NCI-H82 (cell line): ENCODE results near the gene ADAM8.
"Not testable (repeated sequence)": the region's sequence is repeated elsewhere in the genome, so short reads cannot be mapped to it uniquely, and the experiment has no call there.

Source experiments
- DNase-seq: peaks from one replicate; lab custom pipeline; 2025; lab: John Stamatoyannopoulos, UW

Gene ADAM8

DNA sequence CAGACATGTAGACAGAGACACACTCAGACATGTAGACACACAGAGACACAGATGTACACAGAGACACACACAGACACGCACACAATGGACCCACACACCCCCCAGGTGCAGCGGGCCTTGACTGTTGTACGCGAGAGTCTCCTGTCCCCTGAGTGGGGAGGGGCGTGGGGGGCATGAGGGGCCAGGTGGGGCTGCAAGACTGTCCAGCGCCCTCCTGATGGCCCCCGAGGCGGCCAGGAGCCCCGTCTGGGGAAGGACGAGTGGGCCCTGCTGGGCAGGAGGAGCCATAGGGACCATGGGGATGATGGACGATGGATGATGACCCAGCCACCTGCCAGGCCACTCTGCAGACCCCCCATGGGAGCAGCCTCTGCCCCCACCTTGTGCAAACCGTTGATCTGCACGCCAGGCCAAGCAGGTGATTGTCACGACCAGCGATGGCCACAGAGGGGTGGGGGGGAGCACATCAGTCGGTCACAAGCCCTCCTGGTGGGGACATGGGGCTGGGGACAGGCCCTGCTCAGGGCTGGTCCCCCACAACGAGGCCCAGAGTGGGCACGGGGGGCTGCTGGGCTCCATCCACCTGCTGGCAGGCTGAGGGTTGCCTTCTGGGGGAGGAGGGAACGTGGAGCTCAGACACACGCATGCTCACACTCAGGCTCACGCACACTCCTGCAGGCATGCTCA is 27.4 kb downstream of the ADAM8 start:
- DNase-seq, result no peak

DNA sequence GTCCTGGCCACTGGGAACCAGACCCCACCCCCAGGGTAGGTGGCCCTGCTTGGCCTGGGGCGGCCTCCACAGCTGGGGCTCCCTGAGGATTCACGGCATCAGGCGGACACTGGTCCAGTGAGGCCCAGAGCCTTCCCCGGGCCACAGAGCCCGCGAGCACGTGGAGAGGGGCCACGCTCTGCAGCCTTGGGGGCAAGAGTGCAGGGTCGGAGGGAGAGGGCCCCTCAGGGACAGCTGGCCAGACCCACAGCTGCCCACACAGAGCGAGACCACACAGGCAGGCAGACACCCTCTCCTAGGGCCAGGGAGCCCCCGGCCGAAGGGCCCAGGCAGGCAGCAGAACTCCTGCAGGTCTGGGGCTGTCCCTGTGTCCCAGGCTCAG is 28.3 kb downstream of the ADAM8 start:
- no peak for DNase-seq

DNA sequence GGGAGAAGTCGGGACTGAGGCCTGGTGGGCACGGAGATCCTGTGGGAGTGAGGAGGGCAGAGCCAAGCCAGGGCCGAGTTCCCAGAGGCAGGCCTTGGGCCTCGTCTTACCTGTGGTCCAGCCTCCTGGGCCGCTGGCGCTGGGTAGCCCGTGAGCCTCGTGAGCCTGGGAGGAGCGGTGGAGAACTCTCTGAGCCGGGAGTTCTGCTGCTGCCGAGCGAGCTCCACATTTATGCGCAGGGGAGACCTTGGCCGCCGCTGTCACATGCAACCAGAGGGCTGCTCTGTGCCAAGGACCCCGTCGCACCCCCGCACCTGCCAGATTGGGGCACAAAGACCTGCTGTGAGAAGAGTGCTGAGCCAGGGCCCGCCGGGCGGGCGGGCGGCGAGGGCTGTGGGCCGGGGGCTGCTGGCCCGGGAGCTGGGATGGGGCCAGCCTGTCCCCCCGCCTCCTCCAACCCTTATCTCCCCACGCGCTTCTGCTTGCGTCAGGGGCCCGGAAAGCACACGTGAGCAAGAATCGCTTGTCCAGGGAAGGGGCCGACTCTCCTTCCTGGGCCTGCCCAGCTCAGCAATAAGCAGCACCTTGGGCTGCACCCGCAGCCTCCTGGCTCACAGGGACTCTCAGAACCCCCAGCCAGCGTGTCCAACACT is 28.9 kb downstream of the ADAM8 start:
- DNase-seq, result no peak

DNA sequence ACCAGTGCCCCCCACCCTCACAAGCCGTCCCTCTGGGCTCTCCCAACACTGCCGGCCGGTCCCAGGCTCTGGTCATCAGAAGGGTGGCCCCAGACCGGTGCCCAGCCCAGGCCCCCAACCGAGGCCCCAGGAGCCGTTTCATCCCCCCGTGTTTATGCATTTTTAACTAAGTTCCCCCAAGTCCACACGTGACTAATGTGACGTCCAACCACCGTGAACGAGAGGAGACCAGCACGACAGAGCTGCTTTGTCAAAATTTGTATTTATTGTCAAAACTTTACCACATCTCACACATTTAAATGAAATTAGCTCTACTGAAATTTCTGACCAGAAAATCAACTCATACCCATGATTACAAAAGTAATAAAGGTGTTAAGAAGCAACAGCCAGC is 30.4 kb downstream of the ADAM8 start:
- DNase-seq, result no peak

DNA sequence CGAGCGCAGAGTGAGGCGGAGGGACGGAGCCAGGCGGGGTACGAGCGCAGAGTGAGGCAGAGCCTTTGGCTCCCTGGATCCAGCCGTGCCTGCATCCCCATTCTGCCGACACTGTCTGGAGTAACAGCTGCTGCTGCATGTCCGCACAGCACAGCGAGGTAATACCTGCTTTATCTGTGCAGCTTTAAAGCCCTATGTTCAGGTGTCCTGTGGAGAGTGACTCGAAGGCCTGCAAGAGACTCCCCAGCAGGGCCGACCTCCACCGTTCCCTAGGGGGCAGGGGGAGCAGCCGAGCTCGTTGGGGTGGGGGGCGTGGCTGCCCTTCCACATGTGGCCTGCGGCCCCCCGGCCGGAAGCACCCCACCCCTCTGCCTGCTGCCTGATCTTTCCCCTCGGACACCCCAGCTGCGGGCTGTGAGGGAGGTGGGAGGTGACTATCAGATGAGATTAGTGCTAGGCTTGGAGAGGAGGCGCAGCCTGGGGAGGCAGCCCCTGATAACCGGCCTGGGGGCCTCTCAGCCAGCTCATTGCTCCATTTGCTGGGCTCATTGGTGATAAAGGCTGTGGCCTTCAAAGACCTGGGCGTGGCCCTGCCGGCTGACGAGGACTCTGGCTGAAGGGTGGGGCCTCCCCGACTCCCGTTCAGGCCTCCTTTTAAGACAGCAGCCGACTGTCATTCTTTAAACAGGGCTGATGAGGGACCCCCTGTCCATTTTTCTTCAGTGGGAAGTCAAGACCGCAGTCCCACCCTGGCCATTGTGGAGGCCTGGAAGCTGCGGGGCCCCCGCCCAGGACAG is 31.0 kb downstream of the ADAM8 start:
- peak; percentile 35 for DNase-seq

DNA sequence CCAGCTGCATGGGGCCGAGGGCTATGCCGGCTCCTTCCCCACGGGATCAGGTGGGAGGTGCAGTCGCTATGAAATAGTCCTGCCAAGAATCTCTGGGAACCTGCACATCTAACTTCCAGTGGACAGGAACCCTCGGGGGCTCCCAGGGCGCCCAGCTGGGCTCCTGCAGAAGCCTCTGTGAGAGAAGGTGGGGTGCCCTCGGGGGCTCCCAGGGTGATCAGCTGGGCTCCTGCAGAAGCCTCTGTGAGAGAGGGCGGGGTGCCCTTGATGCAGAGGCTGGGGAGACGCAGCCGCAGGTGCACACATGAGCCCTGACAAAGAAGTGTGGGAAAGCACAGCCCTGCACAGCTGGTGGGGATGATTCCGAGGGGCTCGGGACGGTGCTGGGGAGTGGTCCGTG is 33.1 kb downstream of the ADAM8 start:
- no peak for DNase-seq

DNA sequence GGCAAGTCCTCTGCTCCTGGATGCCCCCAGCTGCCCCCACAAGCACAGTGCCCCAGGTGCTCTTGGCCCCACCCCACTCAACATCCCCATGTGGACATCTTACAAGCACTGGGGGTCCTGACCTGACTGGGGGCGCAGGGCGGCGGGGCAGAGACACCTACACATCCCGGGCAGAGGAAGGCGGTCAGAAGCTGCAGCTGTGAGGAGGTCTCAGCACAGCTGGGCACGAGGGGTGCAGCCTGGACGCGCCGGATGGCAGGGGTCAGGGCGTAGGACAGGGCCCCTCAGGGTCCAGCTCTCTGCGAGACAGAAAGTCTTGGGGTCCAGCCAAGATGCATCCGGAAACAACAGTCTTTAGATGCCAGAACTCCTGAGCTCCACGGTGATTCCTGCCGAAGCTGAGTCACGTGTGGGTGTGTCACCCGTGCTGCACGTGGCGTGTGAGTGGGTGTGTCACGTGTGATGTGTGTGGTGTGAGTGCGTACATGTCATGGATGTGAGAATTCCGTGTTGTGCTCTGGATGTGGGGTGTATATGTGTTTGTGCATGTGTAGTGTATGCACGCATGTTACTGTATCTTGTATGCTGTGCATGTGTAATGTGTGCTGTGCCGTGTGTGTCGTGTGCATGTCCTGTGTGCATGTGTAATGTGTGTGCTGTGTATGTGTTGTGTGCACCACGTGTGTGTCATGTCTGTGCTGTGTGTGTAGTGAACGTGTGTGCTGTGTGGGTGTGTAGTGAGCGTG is 33.9 kb downstream of the ADAM8 start:
- DNase-seq, result no peak

DNA sequence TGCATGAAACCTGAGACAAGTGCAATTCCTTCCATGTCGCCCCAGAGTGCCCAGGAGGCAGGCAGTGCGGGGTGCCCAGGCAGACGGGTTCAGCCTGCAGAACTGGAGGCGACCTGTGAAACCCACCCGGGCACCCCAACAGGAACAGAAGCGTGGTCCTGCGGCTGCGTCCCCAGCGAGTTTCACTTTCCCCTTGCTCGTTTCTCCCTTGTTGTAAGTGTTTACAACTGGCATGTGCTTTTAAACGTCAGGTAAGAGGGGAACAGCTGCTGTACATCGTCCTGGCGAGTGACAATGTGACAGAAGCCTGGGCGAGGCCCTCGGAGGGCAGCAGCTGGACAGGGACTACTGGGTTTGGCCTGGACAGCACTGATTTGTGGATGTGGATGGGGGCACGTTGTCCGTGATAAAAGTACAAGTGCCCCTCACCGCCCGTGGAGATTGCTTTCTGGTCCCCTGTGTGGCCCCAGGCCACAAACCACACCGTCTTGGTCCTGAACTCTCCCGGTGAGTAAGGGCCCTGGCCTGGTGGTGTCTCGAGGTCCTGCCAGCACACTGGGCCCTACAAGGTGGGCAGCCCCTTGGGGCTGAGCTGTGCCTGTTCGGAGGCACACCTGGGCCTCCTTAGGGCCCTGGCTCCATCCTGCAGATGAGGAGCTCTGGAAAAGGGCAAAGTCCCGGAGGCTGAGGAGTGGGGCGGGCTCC is 35.0 kb downstream of the ADAM8 start:
- no peak for DNase-seq

DNA sequence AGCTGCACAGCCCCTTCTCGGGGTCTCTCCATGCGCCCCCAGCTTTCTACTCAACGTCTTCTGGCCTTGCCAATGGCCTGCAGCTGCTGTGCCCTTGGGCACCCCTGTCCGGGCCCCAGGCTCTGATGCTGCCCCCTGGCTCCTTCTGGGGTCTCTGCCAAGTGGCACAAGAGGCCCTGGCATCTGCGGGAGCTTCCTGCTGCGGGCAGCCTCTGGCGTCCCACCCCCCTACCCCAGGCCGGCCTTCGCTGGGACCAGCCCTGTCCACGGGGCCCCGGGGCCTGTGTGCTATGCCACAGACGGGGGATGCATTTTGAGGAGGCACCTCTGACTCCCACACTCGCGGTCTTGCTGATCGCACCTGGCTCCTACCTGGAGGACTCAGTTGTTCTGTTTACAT is 36.7 kb downstream of the ADAM8 start:
- DNase-seq, result no peak

DNA sequence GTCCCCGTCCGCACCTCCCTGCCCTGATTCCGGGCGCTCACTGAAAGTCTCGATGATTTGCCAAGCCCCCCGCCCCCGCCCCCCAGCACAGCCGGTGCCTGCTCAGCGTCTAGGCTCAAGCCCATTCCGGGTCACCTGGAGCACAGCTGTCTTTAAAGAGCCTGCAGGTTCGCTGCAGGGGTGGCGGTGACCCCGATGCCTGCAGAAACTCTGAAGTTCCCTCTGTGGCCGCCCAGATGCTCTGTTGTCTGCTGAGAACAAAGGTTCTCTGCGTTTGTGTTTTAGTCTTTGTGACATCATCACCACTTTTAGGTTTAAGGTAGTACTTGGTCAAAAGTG is 38.2 kb downstream of the ADAM8 start:
- DNase-seq, result no peak

DNA sequence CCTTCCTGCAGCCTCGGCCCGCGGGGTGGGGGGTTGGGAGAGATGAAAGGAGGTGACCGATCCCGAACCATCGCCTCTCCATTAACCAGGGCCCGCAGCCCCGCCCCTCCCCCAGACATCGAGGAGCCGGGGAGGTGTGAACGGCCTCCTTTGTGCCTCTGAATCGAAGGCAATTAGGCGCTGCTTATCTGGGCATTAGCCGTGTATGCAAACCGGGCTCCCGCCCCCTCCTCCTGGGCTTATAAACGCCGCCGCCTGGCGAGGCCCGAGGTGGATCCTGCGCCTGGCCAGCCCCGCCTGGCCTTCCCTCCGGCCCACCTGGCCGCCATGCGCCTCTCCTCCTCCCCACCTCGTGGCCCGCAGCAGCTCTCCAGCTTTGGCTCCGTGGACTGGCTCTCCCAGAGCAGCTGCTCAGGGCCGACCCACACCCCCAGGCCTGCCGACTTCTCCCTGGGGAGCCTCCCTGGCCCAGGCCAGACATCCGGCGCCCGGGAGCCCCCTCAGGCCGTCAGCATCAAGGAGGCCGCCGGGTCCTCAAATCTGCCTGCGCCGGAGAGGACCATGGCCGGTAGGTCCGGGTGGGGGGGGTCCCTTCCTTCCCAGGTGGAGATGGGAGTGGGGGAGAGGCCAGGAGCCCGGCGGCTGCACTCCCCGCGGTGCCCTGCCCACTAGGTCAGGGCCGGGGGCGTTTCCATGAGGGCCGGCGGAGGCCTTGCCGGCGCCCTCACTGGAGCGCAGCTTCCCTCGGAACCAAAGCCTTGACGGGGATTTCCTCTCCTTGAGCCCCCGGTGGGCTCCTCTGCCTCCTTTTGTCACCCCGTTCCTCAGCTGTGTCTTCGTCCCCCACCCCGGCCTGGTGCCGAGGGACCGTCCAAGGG is 38.8 kb downstream of the ADAM8 start, which contains the start of gene VENTX:
Gene VENTX (plus strand): TSS at position 268 of the 878 bp plus-strand sequence. CDS start 60 bp downstream, at position 328.
- DNase-seq, result peak; percentile 29

DNA sequence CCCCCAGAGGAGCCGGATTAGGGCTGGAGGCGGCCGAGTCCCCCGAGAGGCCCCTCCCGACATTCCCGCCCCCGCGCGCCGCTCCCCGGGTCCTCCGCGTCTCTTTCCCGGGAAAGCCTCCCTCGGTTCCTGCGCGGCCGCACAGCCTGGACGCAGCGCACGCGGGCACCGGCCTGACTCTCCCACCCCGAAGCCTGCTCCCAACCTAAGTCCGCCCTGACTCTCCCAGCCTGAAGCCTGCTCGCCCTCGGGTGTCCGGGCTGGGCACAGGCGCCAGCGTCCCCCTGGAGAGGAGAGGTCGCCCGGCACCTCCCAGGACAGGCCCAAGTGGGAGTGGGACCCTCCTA is 39.5 kb downstream of the ADAM8 start:
- no peak for DNase-seq

DNA sequence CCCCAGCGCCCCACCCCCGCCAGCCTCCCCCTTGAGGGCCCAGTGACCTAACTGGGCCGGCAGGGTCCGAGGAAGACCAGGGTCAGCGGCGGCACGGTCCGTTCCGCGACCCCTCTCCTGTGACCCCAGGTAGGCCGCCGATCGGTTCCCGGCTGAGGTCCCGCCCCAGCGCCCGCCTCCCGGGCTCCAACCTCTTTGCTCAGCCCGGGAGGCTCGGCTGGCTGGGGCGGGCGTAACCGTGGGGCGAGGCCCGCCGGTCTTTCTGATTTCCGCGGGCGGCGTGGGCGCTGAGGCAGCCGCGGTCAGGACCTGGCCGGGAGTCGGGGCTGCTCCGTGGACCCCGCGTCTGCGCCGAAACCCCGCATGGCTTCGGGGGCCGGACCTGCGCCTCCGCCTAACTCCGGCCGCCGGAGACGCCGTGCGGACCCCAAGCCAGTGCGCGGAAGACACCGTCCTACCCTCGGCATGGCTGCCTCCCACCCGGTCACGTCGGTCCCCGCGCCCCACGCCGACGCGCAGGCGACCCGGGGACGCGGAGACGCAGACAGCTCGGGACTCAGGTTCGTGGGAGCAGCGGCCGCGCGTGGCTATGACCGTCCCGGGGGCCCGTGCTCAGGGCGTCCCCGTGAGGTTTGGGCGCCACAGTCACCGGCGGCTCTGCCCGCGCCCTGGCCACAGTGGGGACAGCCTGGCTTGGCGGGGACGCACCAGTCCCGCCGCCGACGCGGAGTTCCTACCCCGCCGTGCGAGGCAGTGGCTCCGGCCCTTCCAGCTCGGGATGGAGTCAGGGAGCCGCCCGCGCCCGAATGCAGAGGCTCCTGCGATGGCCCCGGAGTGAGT is 40.0 kb downstream of the ADAM8 start:
- DNase-seq, result no peak

DNA sequence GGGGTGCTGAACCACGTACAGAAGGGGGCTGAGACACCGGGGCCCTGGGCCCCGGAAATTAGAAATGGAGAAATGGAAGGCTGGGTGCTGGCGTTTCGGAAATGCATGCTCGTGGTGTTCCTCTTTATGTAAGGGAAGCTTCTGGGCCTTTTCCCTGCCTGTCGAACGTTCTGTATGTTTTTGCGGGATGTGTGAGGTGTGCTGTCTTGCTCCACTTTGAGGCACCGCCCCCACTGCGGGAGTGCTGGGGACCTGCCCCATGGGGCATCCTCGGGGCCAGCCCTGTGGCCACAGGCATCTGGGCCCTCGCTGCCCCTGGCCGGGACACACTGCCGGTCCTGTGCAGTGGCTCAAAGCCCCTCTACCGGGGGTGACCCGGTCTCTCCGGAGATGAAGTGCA is 40.7 kb downstream of the ADAM8 start:
- DNase-seq, result no peak

DNA sequence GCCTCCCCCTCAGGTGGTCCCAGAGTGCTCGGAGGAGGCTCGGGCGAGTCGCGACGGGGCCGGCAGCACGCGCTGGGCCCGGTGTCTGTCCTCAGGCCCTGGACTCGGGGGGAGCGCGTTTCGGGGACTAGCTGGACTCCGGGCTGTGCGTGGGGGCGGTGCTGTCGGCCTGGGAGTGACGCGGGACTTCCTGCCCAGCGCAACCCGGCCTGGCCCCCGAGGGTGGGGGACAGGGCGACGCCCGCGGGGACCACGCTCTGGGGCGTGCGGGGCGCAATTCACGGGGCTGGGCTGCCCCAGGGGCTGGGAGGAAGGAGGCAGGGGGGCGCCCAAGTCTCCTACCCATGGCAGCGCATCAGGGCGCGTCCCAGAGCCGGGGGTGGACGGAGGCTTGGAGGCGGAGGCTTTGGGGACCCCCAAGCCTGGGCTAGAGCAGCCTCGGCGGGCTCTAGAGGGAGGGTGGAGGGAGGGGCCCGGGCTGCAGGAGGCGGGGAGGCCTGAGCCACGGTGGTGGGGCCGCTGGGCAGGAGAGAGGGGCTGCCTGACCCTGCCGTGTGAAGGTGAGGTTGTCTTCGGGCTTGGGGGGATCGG is 41.3 kb downstream of the ADAM8 start:
- no peak for DNase-seq

DNA sequence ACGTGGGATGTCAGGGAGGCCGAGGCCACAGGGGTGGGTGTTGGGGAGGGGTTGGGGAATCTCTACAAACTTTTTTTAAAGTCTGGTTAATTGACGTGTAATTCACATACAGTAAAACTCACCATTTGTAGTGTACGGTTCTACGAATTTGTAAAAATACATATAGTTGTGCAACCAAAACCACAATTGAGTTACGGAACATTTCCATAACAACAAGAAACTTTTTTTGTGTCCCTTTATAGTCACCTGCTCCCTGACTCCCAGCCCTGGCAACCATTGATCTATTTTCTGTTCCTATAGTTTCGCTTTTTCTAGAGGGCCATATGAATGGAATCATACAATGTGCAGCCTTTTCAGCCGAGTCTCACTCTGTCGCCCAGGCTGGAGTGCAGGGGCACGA is 41.9 kb downstream of the ADAM8 start:
- not testable (repeated sequence) for DNase-seq

DNA sequence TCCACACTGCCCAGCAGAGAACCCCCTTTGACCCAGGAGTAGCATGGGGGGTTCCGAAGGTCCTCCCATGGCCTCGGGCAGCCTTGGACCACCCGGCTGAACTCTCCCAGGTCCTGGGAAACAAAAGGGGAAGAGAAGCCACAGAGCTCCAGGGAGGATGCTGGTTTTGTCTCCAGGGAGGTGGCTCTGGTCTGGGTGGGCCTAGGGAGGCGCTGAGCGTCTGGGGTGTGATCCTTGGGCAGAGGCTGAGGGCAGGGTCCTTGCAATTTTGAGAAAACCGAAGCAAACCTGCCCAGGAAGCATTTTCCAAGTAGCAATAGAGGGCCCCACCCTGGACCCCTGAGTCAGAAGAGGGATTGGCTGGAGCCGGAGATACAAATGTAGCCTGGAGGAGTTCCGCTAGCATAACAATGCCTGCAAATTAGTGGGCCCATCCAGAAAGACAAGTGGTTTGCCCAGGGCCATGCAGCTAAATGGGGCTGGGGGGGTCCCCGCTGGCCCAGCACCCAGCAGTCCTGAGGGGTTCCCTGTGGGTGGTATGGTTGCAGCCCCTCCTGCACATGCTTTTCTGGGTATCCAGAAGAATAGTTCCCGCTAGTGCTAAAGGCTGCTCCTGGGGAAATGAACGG is 44.6 kb downstream of the ADAM8 start:
- no peak for DNase-seq

DNA sequence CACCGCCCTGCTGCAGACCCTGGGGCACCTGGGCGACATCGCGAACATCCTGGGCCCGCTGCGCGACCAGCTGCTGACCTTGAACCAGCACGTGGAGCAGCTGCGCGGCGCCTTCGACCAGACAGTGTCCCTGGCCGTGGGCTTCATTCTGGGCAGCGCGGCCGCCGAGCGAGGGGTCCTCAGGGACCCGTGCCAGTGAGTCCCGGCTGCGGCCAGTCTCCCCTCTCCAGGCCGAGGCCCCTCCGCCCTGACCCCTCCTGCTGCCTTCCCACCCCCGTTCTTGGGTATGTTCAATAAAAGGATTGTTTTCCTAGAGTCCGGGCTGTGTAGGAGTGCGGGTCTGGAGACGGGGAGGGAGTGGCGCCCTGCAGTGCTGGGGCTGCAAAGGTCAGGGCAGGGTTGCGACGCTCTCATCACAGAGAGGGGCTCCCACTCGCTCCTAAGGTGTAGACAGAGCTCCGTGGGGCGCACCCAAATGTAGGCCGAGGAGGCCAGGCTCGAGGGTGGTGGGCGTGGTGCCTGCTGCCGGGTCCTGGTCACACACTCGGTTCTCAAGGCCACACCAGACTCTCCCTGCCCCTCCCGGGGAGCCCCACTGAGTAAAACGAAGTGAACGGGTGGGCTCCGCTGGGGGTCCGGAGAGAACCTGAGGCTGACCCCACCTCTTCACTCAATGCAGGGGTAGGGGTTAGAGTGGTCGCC is 45.3 kb downstream of the ADAM8 start:
- DNase-seq, result no peak
